Measurements from ENCODE around the gene LSMEM2. TPM values are rescaled to one million over a fixed set of nuclear protein-coding genes. Genes with fewer than 3 reads are reported as not detected.
"Not testable (repeated sequence)": the region's sequence is repeated elsewhere in the genome, so short reads cannot be mapped to it uniquely, and the experiment has no call there.

LSMEM2 gene
- total RNA-seq, 1 donor from 2014 or later = 17.1 TPM

GRCh38 chr3:50264964-50265485, 13.9 kb upstream of the LSMEM2 start:
- no peak for DNase-seq

GRCh38 chr3:50265571-50265970, 13.3 kb upstream of the LSMEM2 start:
- no peak for DNase-seq

- DNase-seq = no peak
These were observed 12.9 kb upstream of the LSMEM2 start for GRCh38 chr3:50266017-50266416.

- no peak for DNase-seq
These were observed 12.1 kb upstream of the LSMEM2 start for GRCh38 chr3:50266836-50267235.

- DNase-seq = peak; percentile 92
These were observed 11.5 kb upstream of the LSMEM2 start for GRCh38 chr3:50267280-50267913.

- DNase-seq = no peak
These were observed 10.6 kb upstream of the LSMEM2 start for GRCh38 chr3:50268276-50268675.

GRCh38 chr3:50268703-50269451, 10.0 kb upstream of the LSMEM2 start, which contains the start of gene SEMA3B:
Gene SEMA3B (plus strand): TSS chr3:50269147. CDS start chr3:50269241, 94 bp downstream.
- DNase-seq = peak; percentile 77

- DNase-seq = no peak
These were observed 9.4 kb upstream of the LSMEM2 start for GRCh38 chr3:50269460-50269859.

GRCh38 chr3:50269977-50270413, 8.9 kb upstream of the LSMEM2 start:
- no peak for DNase-seq

GRCh38 chr3:50270422-50271224, 8.3 kb upstream of the LSMEM2 start:
- DNase-seq = no peak

- DNase-seq = no peak
These were observed 7.5 kb upstream of the LSMEM2 start for GRCh38 chr3:50271314-50271936.

GRCh38 chr3:50272538-50272910, 6.4 kb upstream of the LSMEM2 start:
- DNase-seq = not testable (repeated sequence)

- peak; percentile 90 for DNase-seq
These were observed 5.8 kb upstream of the LSMEM2 start for GRCh38 chr3:50272911-50273688.

GRCh38 chr3:50273689-50274065, 5.2 kb upstream of the LSMEM2 start:
- no peak for DNase-seq

GRCh38 chr3:50274371-50275104, 4.3 kb upstream of the LSMEM2 start:
- peak; percentile 60 for DNase-seq

GRCh38 chr3:50275141-50275995, 3.5 kb upstream of the LSMEM2 start:
- no peak for DNase-seq

- DNase-seq = no peak
These were observed 2.7 kb upstream of the LSMEM2 start for GRCh38 chr3:50275996-50276761.

- no peak for DNase-seq
These were observed 2.2 kb upstream of the LSMEM2 start for GRCh38 chr3:50276762-50277101.

Measured in tongue (tissue), 2 donors.